HepG2 (cell line): ENCODE results near the gene HAT1. TPM values are rescaled to one million over a fixed set of nuclear protein-coding genes. Genes with fewer than 3 reads are reported as not detected.

Source experiments
- AGO2 ChIP-seq: fragments of 200-400 bp; formaldehyde crosslinking; optimal IDR thresholded peaks from 2 replicates; pipeline ENCODE3; 2017; ENCODE audit warnings: mild to moderate bottlenecking, low read depth, low read length, moderate library complexity
- BCLAF1 ChIP-seq: fragments of 450-650 bp; IDR thresholded peaks from 2 replicates; pipeline ENCODE4 v1.6.1; 2017; ENCODE audit warnings: mild to moderate bottlenecking
- BRCA1 ChIP-seq: sonication (generic); formaldehyde crosslinking; IDR thresholded peaks from 2 replicates; pipeline ENCODE4 v1.4.0; 2020; ENCODE audit warnings: missing genetic modification reagents
- CBX5 ChIP-seq: sonication (generic); formaldehyde crosslinking; IDR thresholded peaks from 2 replicates; pipeline ENCODE4 v1.4.0; 2020; ENCODE audit warnings: missing genetic modification reagents, borderline replicate concordance
- CEBPZ ChIP-seq: IDR thresholded peaks from 2 replicates; pipeline ENCODE4 v1.6.1; 2012; ENCODE audit warnings: low read length, improper control_type of control experiment
- FOXK1 ChIP-seq: sonication (generic); formaldehyde crosslinking; IDR thresholded peaks from 2 replicates; pipeline ENCODE4 v1.4.0; 2020; ENCODE audit warnings: low read depth, missing genetic modification reagents, borderline replicate concordance
- KDM6A ChIP-seq: IDR thresholded peaks from 2 replicates; pipeline ENCODE4 v1.6.1; 2016; ENCODE audit warnings: low read depth
- KLF12 ChIP-seq: sonication (generic); formaldehyde crosslinking; IDR thresholded peaks from 2 replicates; pipeline ENCODE4 v1.4.0; 2020; ENCODE audit warnings: missing genetic modification reagents, borderline replicate concordance
- MED8 ChIP-seq: sonication (generic); formaldehyde crosslinking; IDR thresholded peaks from 2 replicates; pipeline ENCODE4 v1.8.1; 2023; ENCODE audit warnings: mild to moderate bottlenecking, missing genetic modification reagents; ENCODE audit not compliant: insufficient replicate concordance
- MTERF4 ChIP-seq: sonication (generic); formaldehyde crosslinking; IDR thresholded peaks from 2 replicates; pipeline ENCODE4 v1.8.0; 2023; ENCODE audit warnings: mild to moderate bottlenecking, missing genetic modification reagents
- RORA ChIP-seq: sonication (generic); formaldehyde crosslinking; IDR thresholded peaks from 2 replicates; pipeline ENCODE4 v1.5.0; 2020; ENCODE audit warnings: mild to moderate bottlenecking, missing genetic modification reagents, moderate library complexity
- SMARCC2 ChIP-seq: fragments of 450-650 bp; IDR thresholded peaks from 2 replicates; pipeline ENCODE4 v1.6.1; 2017; ENCODE audit warnings: antibody characterized with exemption, mild to moderate bottlenecking
- SPEN ChIP-seq: sonication (generic); formaldehyde crosslinking; IDR thresholded peaks from 2 replicates; pipeline ENCODE4 v1.5.1; 2020; ENCODE audit warnings: low read depth, mild to moderate bottlenecking, missing genetic modification reagents
- TCF7 ChIP-seq: sonication (generic); IDR thresholded peaks from 2 replicates; pipeline ENCODE4 v1.6.1; 2016; ENCODE audit warnings: antibody characterized with exemption, low read depth
- ZNF225 ChIP-seq: sonication (generic); formaldehyde crosslinking; IDR thresholded peaks from 2 replicates; pipeline ENCODE4 v1.4.0; 2020; ENCODE audit warnings: mild to moderate bottlenecking, missing genetic modification reagents
- ZNF230 ChIP-seq: sonication (generic); formaldehyde crosslinking; IDR thresholded peaks from 2 replicates; pipeline ENCODE4 v1.4.0; 2020; ENCODE audit warnings: mild to moderate bottlenecking, missing genetic modification reagents
- ZNF235 ChIP-seq: sonication (generic); formaldehyde crosslinking; IDR thresholded peaks from 2 replicates; pipeline ENCODE4 v1.8.1; 2023; ENCODE audit warnings: mild to moderate bottlenecking, missing genetic modification reagents, borderline replicate concordance
- ZNF292 ChIP-seq: sonication (generic); formaldehyde crosslinking; IDR thresholded peaks from 2 replicates; pipeline ENCODE4 v1.8.1; 2022; ENCODE audit warnings: mild to moderate bottlenecking, low read depth, missing genetic modification reagents, borderline replicate concordance
- ZNF569 ChIP-seq: sonication (generic); formaldehyde crosslinking; IDR thresholded peaks from 2 replicates; pipeline ENCODE4 v1.5.0; 2020; ENCODE audit warnings: mild to moderate bottlenecking, missing genetic modification reagents, moderate library complexity, borderline replicate concordance
- ZNF737 ChIP-seq: sonication (generic); formaldehyde crosslinking; IDR thresholded peaks from 2 replicates; pipeline ENCODE4 v1.5.0; 2020; ENCODE audit warnings: missing genetic modification reagents, mild to moderate bottlenecking, borderline replicate concordance
- ZNF782 ChIP-seq: sonication (generic); formaldehyde crosslinking; IDR thresholded peaks from 2 replicates; pipeline ENCODE4 v1.4.0; 2020; ENCODE audit warnings: missing genetic modification reagents, mild to moderate bottlenecking, borderline replicate concordance
- ZNF850 ChIP-seq: sonication (generic); formaldehyde crosslinking; conservative IDR thresholded peaks from 2 replicates; pipeline ENCODE4 v1.9.0; 2021; ENCODE audit warnings: mild to moderate bottlenecking, missing genetic modification reagents
- polyA plus RNA-seq, 8 experiments: library from polyadenylated mRNA; depleted of rRNA in 3 of 8; stranded (reverse) in 7 of 8; unstranded in 1 of 8; fragments of >200 nt; fragmentation: Illumina TruSeq in 4 of 8; extraction: Trizol in 4 of 8; gene quantifications; 2 replicates each; pipeline versions ENCODE4 v1.2.1 to v1.2.3, GENCODE V29; 2011 to 2016; ENCODE audit warnings: low read depth in 4 of 8, missing spikeins in 1 of 8, mixed read lengths in 1 of 8; ENCODE audit not compliant: insufficient read depth in 1 of 8
- total RNA-seq, 5 experiments: library from RNA; depleted of rRNA; stranded (reverse); fragments of >200 nt; fragmentation: Illumina TruSeq; extraction: Trizol; gene quantifications; 2 replicates each; pipeline ENCODE4 v1.2.3, GENCODE V29; 2016; ENCODE audit warnings: low read depth in 1 of 5

Gene HAT1
- total and polyA plus RNA-seq, 2 of the 13 experiments (the other 11 are each of a cell fraction or from before 2014, with no cell fraction given), result 45.4 to 119 TPM

GRCh38 chr2:171999604-172000469 lies 77.6 kb downstream of the HAT1 start, which contains the start of gene METAP1D (continued):
- TF ChIP-seq ZNF737 (CRISPR knock-in tag), result peak; percentile 93; the same call in 1 of the 2 replicates
- 0 out of 2 replicates have a peak, but pooled peaks have one; percentile 19 for TF ChIP-seq KDM6A (CRISPR knock-in tag)
- peak; percentile 96 for TF ChIP-seq ZNF230 (CRISPR knock-in tag)
- no peak for TF ChIP-seq CEBPZ
- peak; percentile 99; the same call in 1 of the 2 replicates for TF ChIP-seq CBX5 (CRISPR knock-in tag)
- TF ChIP-seq BCLAF1, result no peak
- peak; percentile 82 for TF ChIP-seq ZNF292
- peak; percentile 94 for TF ChIP-seq MED8 (CRISPR knock-in tag)
- TF ChIP-seq ZNF235 (CRISPR knock-in tag), result peak; percentile 98
- peak; percentile 78 for TF ChIP-seq AGO2
- no peak for TF ChIP-seq ZNF850 (CRISPR knock-in tag)
- TF ChIP-seq TCF7, result no peak
- no peak for TF ChIP-seq ZNF569
- TF ChIP-seq BRCA1 (CRISPR knock-in tag), result peak; percentile 76; the same call in 1 of the 2 replicates
- peak; percentile 94 for TF ChIP-seq KLF12 (CRISPR knock-in tag)
- peak; percentile 63; the same call in 1 of the 2 replicates for TF ChIP-seq RORA (CRISPR knock-in tag)
- TF ChIP-seq ZNF225 (CRISPR knock-in tag), result peak; percentile 86; the same call in 1 of the 2 replicates
- peak; percentile 92; the same call in 1 of the 2 replicates for TF ChIP-seq ZNF782 (CRISPR knock-in tag)
- TF ChIP-seq SPEN (CRISPR knock-in tag), result peak; percentile 93; the same call in 1 of the 2 replicates
- peak; percentile 96 for TF ChIP-seq MTERF4
- TF ChIP-seq FOXK1 (CRISPR knock-in tag), result peak; percentile 83
- no peak for TF ChIP-seq SMARCC2
